Amniotic stem cell (primary cell): ENCODE data around the gene PWP1.

Source experiments
- DNase-seq: peaks from one replicate; lab custom pipeline; 2025; lab: John Stamatoyannopoulos, UW

PWP1 gene

DNA sequence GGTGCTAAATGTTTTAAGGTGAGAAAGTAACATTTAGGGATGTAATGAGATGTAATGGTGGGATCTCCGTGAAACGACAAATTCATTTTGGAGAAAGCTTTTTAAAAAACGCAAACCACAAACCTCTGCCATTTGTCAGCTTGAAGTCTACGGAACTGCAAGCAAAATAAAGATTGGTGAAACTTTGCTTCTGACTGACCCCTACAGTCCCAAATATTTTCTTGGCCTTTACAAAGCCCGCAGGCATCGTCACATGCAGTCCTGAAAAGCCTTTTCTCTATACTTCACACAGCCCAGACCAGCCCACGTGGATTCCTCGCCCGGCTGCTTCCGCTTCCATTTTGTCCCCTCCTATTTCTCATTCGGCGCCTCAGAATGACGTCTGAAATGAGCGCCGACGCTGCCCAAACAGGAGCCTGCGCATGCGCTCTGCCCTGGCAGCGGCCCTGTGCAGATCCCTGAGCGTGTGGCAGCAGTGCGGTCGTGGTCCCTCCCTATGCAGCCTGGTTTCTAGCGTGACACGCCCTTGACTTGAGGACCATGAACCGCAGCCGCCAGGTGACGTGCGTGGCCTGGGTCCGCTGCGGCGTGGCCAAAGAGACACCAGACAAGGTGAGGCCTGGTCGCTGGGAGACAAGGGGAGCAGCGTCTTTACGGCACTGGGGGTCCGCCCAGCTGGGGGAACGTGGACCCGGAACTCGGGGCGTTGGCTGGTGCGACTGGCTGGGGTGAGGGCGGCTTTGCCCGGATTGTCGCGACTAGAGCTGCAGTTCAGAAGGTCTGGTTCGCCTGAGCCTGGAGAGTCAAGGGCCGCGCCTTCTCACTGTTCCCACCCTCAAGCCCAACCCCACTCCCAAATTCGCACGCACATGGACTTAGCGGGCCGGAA is at the start of gene PWP1:
Gene PWP1, plus strand, starts transcription at position 440 of the 889 bp plus-strand sequence. Its CDS starts 101 bp downstream, at position 541.
- peak; percentile 92 for DNase-seq

DNA sequence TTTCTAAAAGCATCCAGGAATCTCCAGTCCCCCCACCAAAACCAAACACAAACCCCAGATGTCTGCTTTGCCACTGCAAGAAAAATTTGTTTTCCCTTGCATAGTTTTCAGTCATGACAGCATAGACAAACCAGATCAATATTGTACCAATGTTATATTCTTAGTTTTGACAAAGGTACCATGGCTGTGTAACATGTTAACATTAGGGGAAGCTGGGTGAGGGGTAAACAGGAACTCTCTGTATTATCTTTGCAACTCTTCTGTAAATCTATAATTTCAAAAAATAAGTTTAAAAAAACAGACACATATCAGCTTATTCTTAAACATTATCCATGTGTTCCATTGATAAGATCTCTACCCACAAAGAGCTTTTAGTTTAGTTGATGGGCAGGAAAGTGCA is 44.4 kb upstream of the PWP1 start:
- DNase-seq = no peak

DNA sequence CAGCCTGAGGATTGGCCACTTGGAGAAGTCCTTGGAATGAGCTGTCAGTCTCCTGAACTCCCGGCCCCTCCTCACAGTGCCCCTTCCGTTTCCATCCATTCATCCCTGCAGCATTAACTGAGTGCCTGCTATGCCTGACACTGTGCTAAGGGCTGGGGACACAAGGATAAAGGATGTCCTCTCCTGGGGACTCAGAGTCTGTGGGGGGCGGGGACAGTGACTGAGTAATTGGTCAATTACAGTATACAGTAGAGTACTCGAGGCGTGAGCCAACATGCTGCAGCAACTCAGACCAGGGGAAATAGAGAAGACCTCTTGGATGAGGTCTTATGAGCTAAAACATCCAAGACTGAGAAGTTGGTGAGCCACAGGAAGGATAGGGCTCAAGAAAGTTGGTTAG is 43.4 kb upstream of the PWP1 start:
- no peak for DNase-seq

DNA sequence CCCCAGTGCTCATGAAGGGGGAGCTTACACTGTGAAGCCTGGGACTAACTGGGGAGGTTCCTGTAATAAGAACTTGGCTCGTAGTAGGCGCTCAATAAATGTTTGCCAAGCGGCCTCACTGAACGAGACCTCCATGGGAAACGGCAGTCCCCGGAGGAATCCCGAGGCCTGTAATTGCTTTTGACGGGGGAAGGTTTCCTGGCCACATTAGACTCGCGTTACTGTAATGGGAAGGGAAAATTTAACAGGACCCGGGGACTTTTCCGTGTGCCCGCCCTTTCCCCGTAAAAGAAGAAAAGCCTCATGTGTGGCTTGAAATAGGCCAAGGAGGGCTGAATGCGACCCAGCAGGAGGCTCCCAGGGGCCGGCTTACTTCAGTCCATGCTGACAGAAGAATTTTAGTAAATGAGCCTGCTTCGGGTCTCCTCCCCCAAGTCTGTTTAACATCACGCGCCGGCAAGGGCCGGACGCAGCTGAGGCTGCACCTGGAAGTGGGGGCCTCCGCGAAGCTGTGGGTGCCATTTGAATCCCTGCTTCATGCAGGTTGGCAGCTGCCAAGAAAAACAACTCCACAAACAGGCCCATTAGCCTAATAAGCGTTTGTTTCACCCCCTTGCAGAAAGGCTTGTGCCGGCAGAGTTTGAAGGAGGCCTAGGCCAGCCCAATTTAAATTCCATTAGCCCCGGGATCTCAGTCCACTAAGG is 39.8 kb upstream of the PWP1 start:
- DNase-seq = no peak

DNA sequence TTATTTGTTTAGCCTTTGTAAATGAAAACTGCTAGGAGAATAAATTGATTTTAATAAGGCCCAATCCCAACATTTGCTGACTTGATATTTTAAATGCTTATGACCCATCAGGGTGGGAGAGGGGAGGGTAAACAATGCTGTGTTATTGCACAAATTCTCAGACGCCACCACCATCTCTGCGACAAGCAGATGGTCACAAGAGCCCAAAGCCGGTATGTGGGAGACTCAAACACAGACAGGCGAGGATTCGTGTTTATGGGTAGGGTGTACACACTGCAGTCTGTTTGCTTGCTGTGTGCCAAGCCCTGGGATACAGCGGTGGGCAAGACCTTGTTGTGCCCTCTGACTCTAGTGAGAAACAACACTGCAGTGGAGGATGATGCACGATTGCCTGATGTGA is 39.2 kb upstream of the PWP1 start:
- no peak for DNase-seq

DNA sequence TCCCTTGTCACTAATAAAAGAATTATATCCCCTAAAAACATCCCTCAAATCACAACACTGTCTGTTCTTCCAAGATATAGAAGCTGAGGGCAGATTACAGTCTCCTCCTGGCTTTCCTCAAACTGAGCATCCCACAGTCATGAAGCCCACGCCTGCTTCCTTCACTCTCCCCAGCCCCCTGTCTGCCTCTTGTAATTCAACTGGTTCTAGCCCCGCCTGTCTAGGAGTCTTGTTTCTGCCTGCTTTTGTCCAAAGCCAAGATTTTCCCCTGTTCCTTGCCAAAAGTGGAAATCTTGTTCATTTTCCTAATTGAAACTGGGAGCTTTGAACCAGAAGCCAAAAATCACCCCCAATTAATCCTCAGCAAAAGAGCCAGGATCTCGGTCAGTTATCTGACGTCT is 35.9 kb upstream of the PWP1 start:
- no peak for DNase-seq

DNA sequence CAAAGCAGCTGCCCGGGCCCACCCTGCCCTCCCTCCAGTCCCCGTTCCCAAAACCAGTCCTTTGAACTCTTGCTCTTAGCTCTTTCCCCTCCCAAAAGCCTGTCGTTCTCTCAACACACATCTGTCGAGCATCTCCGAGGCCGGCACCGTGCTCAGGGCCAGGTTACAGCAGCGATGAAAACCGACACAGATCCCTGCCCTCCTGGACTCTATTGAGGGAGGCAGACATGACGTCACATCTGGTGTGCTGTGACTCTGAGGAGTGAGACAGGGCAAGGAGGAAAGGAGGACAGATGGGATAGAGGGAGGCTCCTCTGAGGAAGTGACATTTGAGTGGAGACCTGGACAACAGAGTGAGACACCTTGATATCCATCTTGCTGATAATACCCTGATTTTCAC is 34.6 kb upstream of the PWP1 start:
- DNase-seq = no peak

DNA sequence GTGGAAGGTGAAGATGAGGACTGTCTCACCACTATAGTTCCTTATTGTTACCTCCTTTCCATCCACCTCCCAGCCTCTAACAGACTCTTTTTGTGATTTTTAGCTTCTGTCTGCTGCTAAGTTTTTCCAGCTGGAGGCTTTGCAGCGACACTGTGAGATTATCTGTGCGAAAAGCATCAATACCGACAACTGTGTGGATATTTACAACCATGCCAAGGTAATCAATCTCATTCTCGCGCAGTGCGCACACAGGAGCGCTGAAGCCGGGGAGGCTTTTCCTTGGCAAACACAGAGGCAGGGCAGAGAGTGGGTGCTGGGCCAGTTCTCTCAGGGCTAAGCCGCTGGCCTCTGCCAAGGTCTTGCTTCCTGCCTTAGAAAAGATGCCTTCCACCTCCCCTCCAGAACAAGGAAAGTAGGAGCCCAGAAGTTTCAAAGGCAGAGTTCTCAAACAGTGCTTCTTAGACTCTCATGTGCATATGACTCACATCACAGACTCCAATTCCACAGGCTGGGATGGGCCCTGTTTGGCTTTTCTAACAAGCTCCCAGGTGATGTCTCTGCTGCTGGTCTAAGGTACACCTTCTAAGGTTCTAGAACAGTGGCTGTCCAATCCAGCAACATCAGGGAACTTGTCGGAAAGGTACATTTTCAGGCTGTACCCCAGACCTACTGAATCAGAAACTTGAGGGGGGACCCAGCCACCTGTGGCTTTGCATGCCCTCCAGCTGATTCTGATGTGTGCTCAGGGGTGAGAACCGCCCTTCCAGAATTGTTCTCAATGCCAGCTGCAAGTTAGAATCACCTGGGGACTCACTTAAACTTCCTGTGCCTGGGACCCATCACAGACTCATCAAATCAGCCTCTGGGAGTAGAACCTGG is 33.8 kb upstream of the PWP1 start:
- no peak for DNase-seq

DNA sequence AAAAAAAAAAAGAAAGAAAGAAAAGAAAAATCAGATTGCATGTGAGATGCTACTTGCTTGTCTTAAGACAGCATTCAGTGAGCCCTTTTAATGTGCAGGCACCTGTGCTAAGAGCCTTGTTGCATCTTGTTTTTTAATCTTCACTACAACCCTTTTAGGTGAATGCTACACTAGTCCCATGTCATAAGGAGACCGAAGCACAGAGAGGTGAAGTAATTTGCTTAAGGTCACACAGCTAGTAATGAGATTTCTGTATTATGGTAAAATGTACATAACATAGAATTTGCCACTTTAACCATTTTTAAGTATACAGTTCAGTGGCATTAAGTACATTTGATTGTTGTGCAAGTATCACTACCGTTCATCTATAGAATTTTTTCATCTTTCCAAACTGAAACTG is 32.1 kb upstream of the PWP1 start:
- DNase-seq = no peak

DNA sequence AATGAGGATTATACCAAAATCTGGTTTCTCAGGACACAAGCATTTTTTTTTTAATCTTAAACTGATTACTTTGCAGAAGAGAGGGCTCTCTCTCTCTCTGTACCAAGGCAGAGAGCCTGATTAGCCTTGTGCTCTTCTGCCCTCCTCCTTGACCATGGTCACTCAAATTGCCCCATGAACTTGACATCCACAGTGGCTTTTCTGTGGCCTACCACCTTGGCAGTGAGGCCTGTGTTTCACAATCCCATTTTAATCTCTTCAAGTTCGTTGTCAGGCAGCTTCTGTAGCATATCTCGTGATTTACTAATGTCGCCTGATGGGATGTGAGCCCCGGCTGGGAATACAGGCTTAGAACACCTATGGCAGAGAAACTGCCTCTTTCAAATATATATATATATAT is 30.7 kb upstream of the PWP1 start:
- DNase-seq = no peak

DNA sequence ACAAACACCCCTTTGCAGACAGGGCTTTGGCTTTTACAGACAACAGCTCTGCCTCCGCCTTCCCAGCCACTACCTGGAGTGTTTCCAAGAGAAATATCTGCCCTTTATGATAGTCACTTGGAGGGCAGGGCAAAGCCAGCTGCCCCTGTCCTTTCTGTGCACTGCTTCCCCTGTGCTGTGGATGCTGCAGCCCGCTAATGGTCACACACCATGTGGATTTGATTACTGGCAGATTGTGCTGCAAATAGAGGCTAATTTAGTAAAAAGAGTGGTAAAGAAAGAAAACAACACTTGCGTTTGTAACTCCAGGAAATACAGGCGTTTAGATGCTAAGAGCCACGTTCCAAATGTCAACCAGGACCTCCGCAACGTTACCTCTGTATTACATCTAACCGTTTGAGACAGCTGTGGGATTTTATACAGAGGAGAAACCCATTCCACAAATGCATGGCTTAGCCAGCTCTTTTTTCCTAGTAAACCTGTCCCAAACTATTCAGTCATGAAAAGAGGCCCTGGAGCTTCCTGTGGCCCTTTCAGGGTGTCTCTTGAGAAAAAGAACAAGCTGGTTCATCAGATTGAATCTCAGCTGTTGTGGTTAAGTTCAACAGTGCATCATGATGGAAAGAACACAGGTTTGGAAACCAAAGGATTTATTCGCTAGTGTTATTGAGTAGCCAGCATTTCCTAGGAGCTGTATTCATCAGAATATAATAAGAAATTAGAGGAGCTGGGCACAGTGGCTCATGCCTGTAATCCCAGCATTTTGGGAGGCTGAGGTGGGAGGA is 30.1 kb upstream of the PWP1 start:
- DNase-seq = no peak

DNA sequence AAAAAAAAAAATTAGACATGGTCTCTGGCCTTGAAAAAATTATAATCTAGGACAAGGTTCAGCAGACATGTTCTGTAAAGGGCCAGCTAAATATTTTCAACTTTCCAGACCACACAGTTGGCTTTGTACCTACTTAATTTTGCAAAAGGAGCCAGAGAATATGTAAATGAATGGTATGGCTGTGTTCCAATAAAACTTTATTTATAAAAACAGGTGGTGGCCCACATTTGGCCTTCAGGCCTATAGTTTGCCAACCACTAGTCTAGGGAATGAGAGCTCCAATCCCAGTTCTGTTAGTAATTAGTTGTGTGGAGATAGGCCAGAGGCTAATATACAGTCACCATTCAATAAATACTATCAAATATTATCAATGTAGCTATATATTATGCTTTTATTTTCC is 29.3 kb upstream of the PWP1 start:
- DNase-seq = no peak

DNA sequence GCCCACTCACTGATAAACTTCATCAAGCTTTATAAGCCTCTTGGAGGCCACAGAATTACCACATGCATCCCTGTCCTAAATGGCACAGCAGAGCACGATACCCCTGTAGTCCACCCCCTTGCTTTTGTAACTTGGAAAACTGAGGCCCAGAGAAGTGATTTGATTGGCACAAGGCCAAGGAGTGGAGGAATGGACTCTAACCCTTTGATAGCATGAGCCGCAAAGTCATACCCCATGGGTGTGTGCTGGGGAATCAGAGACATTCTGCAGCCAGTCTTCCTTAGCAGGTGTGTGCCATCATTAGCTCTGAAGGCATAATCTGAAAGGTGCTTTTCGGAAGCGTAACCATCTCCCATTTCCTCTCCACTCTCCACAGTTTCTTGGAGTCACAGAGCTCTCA is 28.5 kb upstream of the PWP1 start:
- DNase-seq = no peak

DNA sequence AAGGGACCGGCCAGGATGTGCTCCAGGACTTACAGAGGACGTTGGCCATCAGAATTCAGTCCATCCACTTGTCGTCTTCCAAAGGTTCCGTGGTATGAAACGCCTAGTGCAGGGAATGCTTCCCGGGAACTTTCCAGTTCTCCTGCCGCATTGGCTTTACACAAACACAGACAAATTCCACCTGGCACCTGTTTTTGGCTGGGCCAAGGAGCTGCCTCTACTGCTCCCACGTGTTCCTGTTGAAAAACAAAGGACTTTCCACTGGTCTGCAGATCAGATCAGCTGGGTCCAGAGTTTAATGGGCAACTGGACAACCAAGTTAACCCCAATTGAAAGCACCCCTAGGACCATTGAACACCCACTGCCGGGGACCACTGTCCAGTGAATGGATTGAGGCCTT is 28.0 kb upstream of the PWP1 start:
- no peak for DNase-seq

DNA sequence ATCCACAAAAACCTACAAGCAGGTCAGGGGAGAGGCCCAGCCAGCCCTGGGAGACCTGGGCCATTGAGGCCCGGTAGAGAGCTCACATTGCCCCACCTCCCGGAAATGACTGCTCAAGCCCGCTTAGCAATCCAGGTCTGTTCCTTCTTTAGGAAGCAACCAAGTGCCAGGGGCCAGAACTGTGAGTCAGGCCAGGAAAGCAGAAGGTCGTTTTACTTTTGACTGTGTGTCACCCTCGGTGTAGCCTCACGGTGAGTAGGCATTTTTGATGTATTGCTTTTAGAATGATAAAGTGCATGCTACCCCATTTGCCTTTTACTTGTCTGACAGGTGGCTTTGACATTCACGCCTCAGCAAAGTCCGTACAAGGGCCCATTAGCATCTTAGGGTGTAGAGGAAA is 25.4 kb upstream of the PWP1 start:
- DNase-seq = no peak

DNA sequence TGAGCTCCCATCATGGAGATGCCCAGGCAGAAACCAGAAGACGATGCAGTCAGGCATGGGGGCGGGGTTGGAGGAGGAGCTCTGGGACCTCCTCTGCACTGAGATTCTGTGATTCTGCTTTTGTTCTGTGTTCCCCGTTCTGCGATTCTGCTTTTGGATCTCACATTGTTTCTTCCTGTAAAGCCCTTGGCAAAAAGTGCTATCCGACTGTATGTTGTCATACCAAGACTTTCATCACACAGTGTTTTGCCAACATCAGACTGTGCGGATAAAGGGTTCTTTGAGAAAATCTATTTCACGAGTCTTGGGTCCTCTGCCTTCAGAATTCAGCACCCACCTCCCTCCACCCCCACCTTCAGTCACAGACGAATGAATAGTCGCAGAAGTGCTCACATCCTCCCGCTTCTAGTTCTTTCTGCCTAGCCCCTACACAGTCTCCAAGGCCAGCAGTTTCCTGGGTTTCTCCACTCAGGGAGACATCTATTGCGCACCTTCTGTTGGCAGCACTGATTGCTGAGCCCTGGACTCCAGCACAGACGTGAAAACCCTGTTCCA is 24.7 kb upstream of the PWP1 start:
- DNase-seq = no peak

DNA sequence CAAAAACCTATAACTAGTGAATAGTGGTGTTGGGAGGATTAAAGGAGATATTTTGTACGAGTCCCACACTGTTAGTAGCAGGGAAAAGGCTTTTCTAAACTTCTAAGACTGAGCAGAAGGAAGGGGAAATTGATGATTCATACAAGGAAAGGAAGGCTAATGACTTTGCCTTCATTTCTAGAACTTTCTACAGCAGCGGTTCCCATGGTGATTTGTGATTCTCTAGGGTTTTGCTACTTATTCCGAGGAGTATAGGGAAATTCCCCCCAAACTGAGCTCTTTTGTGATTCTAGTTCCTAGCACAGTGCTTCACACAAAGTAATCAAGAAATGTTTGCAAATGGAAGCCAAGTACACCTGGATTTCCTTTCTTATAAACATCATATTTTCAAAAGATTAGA is 23.8 kb upstream of the PWP1 start:
- no peak for DNase-seq

DNA sequence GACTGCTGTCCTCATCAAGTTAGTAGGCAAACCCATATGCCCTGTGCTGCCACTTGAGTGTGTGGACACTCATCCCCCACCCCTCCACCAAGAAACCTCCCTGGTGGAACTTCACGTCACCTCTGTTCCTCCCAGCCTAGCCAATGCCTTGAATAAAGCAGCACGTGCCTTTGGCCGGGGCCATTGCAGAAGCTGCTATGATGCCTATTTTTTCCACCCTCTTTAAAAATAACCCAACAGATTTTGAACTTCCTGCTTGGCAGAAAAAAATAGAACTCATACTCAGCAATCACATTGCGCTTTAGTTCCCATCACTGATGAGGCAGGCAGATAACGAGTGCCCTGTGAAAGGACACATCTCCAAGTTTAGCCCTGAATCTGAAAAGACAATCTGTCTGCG is 23.1 kb upstream of the PWP1 start:
- DNase-seq = no peak

DNA sequence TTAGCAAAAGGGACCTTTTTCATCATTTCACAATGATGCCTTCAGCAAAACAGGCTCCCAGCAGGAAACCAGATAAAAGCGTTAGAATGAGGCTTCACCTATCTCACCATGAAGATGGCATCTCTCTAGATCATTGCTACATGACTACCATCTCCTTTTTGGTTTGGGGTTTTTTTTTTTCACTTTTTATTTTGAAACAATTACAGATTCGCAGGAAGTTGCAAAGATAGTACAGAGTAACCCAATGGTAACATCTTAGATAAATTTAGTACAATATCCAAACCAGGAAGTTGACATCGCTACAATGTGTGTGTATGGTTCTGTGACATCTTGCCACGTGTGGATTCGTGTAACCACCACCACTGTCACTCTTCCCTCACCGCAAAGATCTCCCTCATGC is 22.3 kb upstream of the PWP1 start:
- DNase-seq = no peak

DNA sequence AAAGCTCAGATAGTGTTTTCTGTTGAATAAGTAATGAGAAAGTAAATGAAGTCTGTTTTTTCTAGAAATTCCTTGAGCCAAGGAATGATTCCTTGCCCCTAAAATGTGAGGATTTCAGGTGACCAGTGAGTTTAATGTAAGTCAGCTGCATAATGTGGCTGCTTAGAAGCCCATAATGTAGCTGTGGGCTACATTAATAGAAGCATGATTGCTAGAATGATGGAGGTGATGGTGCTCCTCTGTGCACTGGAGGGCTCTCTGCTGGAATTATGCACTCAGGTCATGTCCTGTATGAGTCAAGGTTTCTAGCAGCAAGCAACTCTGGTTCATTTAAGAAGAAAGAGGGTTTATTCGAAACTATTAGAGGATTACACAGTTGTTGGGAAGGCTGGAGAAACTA is 19.6 kb upstream of the PWP1 start:
- no peak for DNase-seq

DNA sequence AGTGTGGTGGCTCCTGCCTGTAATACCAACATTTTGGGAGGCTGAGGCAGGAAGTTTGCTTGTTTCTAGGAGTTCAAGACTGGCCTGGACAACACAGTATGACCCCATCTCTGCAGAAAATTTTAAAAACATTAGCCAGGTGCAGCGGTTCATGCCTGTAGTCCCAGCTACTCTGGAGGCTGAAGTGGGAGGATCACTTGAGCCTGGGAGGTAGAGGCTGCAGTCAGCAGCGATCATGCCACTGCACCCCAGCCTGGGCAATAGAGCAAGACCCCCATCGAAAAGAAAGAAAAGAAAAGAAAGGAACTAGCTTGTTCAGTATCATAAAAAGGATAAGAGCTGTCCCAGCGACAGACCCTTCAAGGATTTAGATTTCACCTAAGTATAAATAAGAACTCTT is 18.1 kb upstream of the PWP1 start:
- DNase-seq = no peak
